Measurements from ENCODE around the gene PPP1R13B.

DNA sequence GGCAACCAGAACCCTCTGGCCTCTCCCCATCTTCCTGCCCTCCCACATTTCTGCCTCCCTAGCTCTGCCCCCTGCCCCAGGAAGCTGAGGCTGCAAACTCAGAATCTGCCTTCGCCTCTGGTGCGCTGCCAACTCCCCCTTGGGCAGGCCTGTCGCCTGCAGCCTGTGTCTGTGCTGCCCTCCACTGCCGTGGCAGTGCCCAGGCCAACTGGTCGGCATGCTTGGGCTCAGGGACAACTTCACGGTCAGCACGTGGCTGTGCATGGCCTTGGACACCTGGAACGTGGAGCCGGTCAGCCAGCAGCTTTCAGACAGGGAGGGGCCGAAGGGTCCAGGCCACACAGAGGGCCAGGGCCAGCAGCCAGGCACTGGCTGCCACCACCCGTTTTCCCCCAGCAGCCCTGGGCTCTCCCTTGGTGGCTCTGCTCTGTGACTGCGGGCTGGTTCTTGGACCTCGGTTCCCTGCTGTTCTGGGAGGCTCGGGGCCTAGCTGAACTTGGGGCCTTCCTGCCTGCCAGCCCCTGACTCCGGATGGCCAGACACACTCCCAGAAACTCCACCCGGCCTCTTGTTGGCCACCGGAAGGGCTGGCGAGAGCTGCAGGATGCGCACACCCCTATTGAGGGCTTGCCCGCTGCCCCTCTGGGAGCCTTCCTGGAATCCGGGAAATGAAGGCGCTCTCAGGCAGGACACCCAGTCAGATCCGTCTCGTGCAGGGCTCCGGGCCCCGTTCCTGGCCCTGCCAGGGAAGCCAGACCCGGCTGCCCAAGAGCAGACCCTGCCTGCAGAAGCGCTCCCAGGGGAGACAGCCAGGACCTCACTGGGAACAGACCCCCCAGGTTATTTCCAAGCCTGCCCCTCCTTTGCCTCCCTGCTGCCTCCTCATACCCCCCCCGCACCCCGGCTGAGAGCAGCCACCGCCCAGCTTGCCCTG, 34.2 kb upstream of the PPP1R13B start:
- TF ChIP-seq, protein P1, sequence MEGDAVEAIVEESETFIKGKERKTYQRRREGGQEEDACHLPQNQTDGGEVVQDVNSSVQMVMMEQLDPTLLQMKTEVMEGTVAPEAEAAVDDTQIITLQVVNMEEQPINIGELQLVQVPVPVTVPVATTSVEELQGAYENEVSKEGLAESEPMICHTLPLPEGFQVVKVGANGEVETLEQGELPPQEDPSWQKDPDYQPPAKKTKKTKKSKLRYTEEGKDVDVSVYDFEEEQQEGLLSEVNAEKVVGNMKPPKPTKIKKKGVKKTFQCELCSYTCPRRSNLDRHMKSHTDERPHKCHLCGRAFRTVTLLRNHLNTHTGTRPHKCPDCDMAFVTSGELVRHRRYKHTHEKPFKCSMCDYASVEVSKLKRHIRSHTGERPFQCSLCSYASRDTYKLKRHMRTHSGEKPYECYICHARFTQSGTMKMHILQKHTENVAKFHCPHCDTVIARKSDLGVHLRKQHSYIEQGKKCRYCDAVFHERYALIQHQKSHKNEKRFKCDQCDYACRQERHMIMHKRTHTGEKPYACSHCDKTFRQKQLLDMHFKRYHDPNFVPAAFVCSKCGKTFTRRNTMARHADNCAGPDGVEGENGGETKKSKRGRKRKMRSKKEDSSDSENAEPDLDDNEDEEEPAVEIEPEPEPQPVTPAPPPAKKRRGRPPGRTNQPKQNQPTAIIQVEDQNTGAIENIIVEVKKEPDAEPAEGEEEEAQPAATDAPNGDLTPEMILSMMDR (IDR thresholded peaks at IDR 0.05), result no peak
- no peak for TF ChIP-seq POLR2A (IDR thresholded peaks at IDR 0.05)
- TF ChIP-seq EP300 (IDR thresholded peaks at IDR 0.05), result no peak
